Pancreas (tissue), 10 donors: ENCODE data around the gene MB. TPM values are rescaled to one million over a fixed set of nuclear protein-coding genes. Genes with fewer than 3 reads are reported as not detected.

ENCODE experiments used
- ATAC-seq, 4 donors: fragments of 200-7000 bp; cut with Tn5 transposase; one replicate each; pipeline versions ENCODE4 v1.8.0 to v1.9.1; 2020; ENCODE audit warnings: mild to moderate bottlenecking in 4 of 4, moderate library complexity in 4 of 4
- DNase-seq, 6 donors: peaks; one replicate each; pipeline ENCODE4 v3.0.0-alpha.2; 2020
- FAIRE-seq: peaks from 2 replicates; lab custom pipeline; 2012; peaks lifted over from hg19 to GRCh38; lab: Jason Lieb, UNC
- H3K27ac ChIP-seq, 4 donors: fragments of 200-600 bp; sonication (generic); 1 replicate in 3 of 4; 2 replicates in 1 of 4; pipeline versions ENCODE4 v1.5.0 to v1.8.0; 2020
- H3K27me3 ChIP-seq, 4 donors: fragments of 200-600 bp; one replicate each; pipeline ENCODE4 v1.8.0; 2021
- H3K36me3 ChIP-seq, 3 donors: fragments of 200-600 bp; sonication (generic) in 1 of 3; one replicate each; pipeline versions ENCODE4 v1.5.0 to v1.8.0; 2020 to 2021
- H3K4me1 ChIP-seq, 3 donors: fragments of 200-600 bp; one replicate each; pipeline ENCODE4 v1.8.0; 2021
- H3K4me3 ChIP-seq, 4 donors: fragments of 200-600 bp; sonication (generic) in 2 of 4; one replicate each; pipeline versions ENCODE4 v1.5.0 to v1.8.0; 2020 to 2021
- H3K9me3 ChIP-seq, 4 donors: fragments of 200-600 bp; one replicate each; pipeline ENCODE4 v1.8.0; 2021
- WGBS, 2 donors: extraction: QIAGEN DNeasy Blood & Tissue Kit; methylation state at CpG; one replicate each; pipeline ENCODE4 v1.1.7; 2013; 5-methylcytosine and 5-hydroxymethylcytosine counted together
- intact Hi-C, 3 donors: fragments of 100-400 bp; cut with DNase I; formaldehyde crosslinking; loops; one replicate each; pipeline versions ENCODE4 v1.11.1 to v1.14.2; 2022
- polyA plus RNA-seq, 2 donors: library from polyadenylated mRNA; stranded (reverse); fragments of 200-250 nt; gene quantifications; one replicate each; pipeline ENCODE4 v1.2.3, GENCODE V29; 2013
- total RNA-seq, 6 donors: library from RNA; stranded (reverse); fragmentation: NEBNext Ultra II Directional in 4 of 6; extraction: Animal tissue kit (Norgen Biotek cat#: 25700) in 4 of 6; gene quantifications; one replicate each; pipeline versions ENCODE4 v1.2.1 to v1.2.4, GENCODE V29; 2021 to 2023
- TF ChIP-seq, protein P1 (sequence below), 4 donors: fragments of 200-600 bp; sonication (generic) in 3 of 4; IDR thresholded peaks; one replicate each; pipeline versions ENCODE4 v1.5.0 to v1.8.0; 2021; ENCODE audit warnings: antibody characterized with exemption in 4 of 4
- donor health status: healthy with polysubstance abuse.
- donor health status: DM: no; HTN: no; CAD: no; lungs with moderate emphysema.
- donor health status: DM: no; HTN: no; CAD: no.
- donor health status: control.
- donor health status: control.
- donor health status: Bipolar disorder and iron deficiency.
- donor health status: DM: yes; HTN: yes; CAD: no.
- donor health status: DM: no; HTN: no; CAD: no.
- donor health status: DM: no; HTN: no; CAD: no.
- donor health status: DM: yes; HTN: yes; CAD: no.

MB gene
- total and polyA plus RNA-seq, 8 donors: 0.46 to 6.6 (median 1.2) TPM; not detected in 2

DNA sequence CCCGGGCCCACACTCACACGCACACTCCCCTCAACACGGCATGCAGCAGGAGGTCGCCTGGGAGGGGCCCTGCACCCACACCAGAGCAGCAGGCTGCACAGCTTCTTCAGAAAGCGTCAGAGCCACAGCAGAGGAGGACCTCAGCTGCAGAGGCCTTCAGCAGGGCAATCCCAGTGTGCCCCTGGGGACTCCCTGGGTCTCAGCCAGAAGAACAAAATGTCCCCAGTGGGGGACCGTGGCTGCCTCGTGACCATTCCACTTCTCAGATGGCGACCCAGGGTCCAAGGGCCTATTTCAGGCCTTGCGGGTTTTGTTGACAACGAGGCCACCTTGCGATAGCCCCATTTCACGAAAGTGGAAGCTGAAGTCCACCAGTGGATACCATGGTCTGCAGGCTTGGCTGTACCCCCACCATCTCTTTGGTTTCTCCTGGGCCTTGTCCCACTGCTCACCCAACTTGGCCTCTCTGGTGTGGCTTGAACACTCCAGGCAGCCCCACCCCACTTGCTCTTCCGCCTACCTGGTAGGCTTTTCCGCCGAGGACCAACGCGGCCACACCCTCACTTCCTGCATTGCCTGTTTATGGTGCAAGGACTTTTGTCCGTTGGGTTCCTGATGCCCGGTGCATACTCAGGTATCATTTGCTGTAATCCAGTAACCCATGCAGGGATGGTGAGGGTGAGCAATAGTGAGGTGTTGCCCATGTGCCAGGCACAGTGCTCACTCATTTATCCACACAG is 38.1 kb downstream of the MB start:
- FAIRE-seq: no peak
- no peak for ATAC-seq
- Histone ChIP-seq H3K4me3 (no peak overlapping the region), H3K36me3 (no peaks in the 10 kb centered on the region), H3K9me3 (no peaks in the 10 kb centered on the region), H3K4me1 (no peaks in the 10 kb centered on the region), H3K27ac (no peak overlapping the region), H3K27me3 (no peaks in the 10 kb centered on the region)
- TF ChIP-seq, protein P1, sequence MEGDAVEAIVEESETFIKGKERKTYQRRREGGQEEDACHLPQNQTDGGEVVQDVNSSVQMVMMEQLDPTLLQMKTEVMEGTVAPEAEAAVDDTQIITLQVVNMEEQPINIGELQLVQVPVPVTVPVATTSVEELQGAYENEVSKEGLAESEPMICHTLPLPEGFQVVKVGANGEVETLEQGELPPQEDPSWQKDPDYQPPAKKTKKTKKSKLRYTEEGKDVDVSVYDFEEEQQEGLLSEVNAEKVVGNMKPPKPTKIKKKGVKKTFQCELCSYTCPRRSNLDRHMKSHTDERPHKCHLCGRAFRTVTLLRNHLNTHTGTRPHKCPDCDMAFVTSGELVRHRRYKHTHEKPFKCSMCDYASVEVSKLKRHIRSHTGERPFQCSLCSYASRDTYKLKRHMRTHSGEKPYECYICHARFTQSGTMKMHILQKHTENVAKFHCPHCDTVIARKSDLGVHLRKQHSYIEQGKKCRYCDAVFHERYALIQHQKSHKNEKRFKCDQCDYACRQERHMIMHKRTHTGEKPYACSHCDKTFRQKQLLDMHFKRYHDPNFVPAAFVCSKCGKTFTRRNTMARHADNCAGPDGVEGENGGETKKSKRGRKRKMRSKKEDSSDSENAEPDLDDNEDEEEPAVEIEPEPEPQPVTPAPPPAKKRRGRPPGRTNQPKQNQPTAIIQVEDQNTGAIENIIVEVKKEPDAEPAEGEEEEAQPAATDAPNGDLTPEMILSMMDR (IDR thresholded peaks at IDR 0.05): no peak
- 78 to 80% methylated on average over 19 of the region's 19 CpGs for WGBS, 2 donors
- DNase-seq: no peak
- intact Hi-C loops: no loop called here

DNA sequence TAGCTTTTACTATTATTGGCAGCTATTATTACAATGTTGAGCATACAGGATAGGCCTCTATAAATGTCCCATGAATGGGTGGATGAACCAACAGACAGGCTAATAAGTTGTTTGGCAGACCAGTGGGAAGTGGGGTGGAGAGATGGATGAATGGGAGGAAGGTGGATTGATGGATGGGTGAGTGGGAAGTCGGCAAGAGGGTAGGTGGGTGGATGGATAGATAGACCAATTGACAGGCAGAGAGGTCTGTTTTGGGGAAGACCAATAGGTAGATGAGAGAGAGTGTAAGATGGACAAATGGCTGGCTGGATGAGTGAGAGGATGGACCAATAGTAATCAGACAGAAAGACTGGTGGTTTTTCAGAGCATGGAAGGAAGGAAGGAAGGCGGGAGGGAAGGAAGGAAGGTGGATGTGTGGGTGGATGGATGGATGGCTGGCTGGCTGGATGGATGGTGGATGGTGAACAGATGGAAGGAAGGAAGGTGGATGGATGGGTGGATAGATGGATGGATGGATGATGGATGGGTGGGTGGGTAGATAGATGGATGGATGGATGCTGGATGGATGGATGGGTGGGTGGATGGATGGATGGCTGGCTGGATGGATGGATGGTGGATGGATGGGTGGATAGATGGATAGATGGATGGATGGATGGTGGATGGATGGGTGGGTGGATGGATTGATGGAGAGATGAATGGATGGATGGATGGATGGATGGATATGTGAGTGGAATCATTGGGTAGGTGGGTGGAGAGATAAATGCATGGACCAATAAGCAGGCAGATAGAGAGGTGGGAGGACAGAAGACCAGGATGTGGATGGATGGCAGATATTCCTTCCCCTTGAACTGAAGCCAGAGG is 39.1 kb downstream of the MB start:
- Histone ChIP-seq H3K27ac (no peak overlapping the region), H3K27me3 (no peaks in the 10 kb centered on the region), H3K36me3 (no peaks in the 10 kb centered on the region), H3K4me3 (no peak overlapping the region), H3K4me1 (no peaks in the 10 kb centered on the region), H3K9me3 (no peaks in the 10 kb centered on the region)
- intact Hi-C loops: no loop called here
- no peak for DNase-seq
- no peak for ATAC-seq
- no peak for FAIRE-seq
- TF ChIP-seq, protein P1 (IDR thresholded peaks at IDR 0.05): no peak
- WGBS, 2 donors: 79 to 91% methylated on average over 2 of the region's 2 CpGs

DNA sequence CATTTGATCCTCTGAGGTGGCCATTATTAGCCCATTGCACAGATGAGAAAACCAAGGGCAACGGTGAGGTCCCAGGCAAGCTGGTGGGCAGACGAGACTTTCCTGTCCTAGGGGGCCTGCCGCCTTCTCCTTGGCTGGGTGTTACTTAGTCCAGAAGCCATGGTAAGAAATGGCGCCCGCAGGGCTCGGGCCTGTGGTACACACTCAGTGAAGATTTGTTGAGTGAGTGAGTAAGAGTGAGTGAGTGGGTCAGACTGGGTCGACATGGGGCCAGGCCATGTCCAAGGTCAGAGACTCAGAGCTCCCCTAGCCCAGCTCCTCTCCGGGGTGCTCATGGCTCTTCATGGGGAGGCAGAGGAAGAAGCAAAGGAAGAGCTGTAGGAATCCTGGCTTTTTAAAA is 40.5 kb downstream of the MB start:
- H3K27ac ChIP-seq: no peak overlapping the region
- H3K36me3 ChIP-seq: no peaks in the 10 kb centered on the region
- no peak overlapping the region for H3K4me3 ChIP-seq
- intact Hi-C loops: no loop called here
- H3K9me3 ChIP-seq: no peaks in the 10 kb centered on the region
- H3K27me3 ChIP-seq: no peaks in the 10 kb centered on the region
- ATAC-seq (no peak), DNase-seq (no peak), FAIRE-seq (no peak)
- WGBS, 2 donors: 77 to 85% methylated on average over 8 of the region's 8 CpGs
- TF ChIP-seq, protein P1 (IDR thresholded peaks at IDR 0.05): no peak
- H3K4me1 ChIP-seq: no peaks in the 10 kb centered on the region

DNA sequence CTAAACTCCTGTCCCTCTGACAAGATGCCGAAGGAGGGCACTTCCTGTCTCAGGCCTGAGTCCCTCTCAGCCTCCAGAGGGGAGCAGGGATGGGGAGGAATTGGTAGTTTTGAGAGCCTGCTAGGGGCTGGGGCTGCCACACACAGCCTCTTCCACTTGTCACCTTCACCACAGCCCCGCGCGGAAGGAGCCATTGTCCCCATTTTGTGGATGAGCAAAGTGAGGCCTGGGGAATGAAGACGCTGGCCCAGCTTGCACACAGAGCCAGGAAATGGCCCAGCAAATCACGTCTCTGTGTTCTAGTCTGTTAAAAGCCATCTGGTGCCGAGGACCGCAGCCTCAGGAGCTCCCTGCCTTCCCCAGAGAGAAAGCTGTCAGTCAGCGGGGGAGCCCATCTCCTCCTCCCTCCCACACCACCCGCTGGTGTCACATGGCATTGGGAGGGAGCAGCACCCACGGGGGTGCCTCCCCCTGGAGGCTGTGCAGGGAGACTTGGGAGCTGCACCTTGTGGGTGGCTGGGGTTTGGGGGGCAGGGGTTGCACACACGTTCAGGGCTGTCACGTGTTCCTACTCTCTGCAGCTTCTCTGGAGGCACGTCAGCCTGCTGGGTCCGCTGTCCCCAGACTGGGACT is 41.9 kb downstream of the MB start:
- intact Hi-C loops: no loop called here
- 56 to 57% methylated on average over 15 of the region's 15 CpGs for WGBS, 2 donors
- no peaks in the 10 kb centered on the region for H3K9me3 ChIP-seq
- H3K4me1 ChIP-seq: no peaks in the 10 kb centered on the region
- H3K4me3 ChIP-seq: no peak overlapping the region
- TF ChIP-seq, protein P1 (IDR thresholded peaks at IDR 0.05): no peak
- H3K36me3 ChIP-seq: no peaks in the 10 kb centered on the region
- no peak for FAIRE-seq
- no peak for DNase-seq
- no peak overlapping the region for H3K27ac ChIP-seq
- H3K27me3 ChIP-seq: no peaks in the 10 kb centered on the region
- ATAC-seq: no peak
